WTC11 (cell line): ENCODE data around the gene LCP1. TPM values are rescaled to one million over a fixed set of nuclear protein-coding genes. Genes with fewer than 3 reads are reported as not detected.

Experiments used
- ATAC-seq: fragments of 200-7000 bp; cut with Tn5 transposase; 2 replicates; pipeline ENCODE4 v1.10.0; 2021; ENCODE audit warnings: mild to moderate bottlenecking, moderate library complexity
- CTCF ChIA-PET: fragments of 300-600 bp; sonication (Branson Sonifier 250); formaldehyde crosslinking; loops from one replicate; lab custom pipeline; 2021; ENCODE audit warnings: antibody characterized with exemption; lab: Charles Lee
- POLR2A ChIA-PET: fragments of 350-600 bp; sonication (Branson Sonifier 250); formaldehyde crosslinking; loops from one replicate; lab custom pipeline; 2021; ENCODE audit warnings: antibody characterized with exemption; lab: Charles Lee
- DNase-seq: peaks from one replicate; pipeline ENCODE4 v3.0.0; 2021; ENCODE audit warnings: low spot score
- H3K27ac Mint-ChIP-seq: 2 replicates; pipeline ENCODE4 v1.8.0; 2021; ENCODE audit warnings: mixed read lengths
- H3K27me3 Mint-ChIP-seq: 2 replicates; pipeline ENCODE4 v1.8.0; 2021; ENCODE audit warnings: low read depth, mild to moderate bottlenecking, moderate library complexity, mixed read lengths
- H3K36me3 Mint-ChIP-seq: 2 replicates; pipeline ENCODE4 v1.8.0; 2021; ENCODE audit warnings: mixed read lengths
- H3K4me1 Mint-ChIP-seq: 2 replicates; pipeline ENCODE4 v1.8.0; 2022; ENCODE audit warnings: mixed read lengths
- H3K4me3 Mint-ChIP-seq: 2 replicates; pipeline ENCODE4 v1.8.0; 2021; ENCODE audit warnings: mild to moderate bottlenecking, moderate library complexity, mixed read lengths
- H3K9me3 Mint-ChIP-seq: 2 replicates; pipeline ENCODE4 v1.8.0; 2021; ENCODE audit warnings: mixed read lengths
- CTCF ChIP-seq: fragments of 200-600 bp; IDR thresholded peaks from 2 replicates; pipeline ENCODE4 v1.8.0; 2022; ENCODE audit warnings: antibody characterized with exemption
- E2F4 ChIP-seq: sonication (generic); formaldehyde crosslinking; IDR thresholded peaks from 2 replicates; pipeline ENCODE4 v1.8.1; 2022; ENCODE audit warnings: low read depth, mild to moderate bottlenecking, moderate library complexity, missing genetic modification reagents, borderline replicate concordance
- FOXJ3 ChIP-seq: sonication (generic); formaldehyde crosslinking; IDR thresholded peaks from 2 replicates; pipeline ENCODE4 v1.9.0; 2021; ENCODE audit warnings: missing genetic modification reagents, mild to moderate bottlenecking, borderline replicate concordance
- FOXP1 ChIP-seq: sonication (generic); formaldehyde crosslinking; IDR thresholded peaks from 2 replicates; pipeline ENCODE4 v1.8.0; 2022; ENCODE audit warnings: missing genetic modification reagents, mild to moderate bottlenecking, moderate library complexity, borderline replicate concordance
- GRHL2 ChIP-seq: fragments of 250-450 bp; sonication (Bioruptor Pico); IDR thresholded peaks from 2 replicates; pipeline ENCODE4 v1.8.0; 2022; ENCODE audit warnings: mild to moderate bottlenecking, moderate library complexity; ENCODE audit not compliant: insufficient replicate concordance, severe bottlenecking
- GTF2I ChIP-seq: fragments of 250-450 bp; sonication (Bioruptor Pico); conservative IDR thresholded peaks from 2 replicates; pipeline ENCODE4 v1.4.0; 2021; ENCODE audit warnings: mild to moderate bottlenecking
- HMGA2 ChIP-seq: fragments of 250-450 bp; sonication (Bioruptor Pico); IDR thresholded peaks from 2 replicates; pipeline ENCODE4 v1.4.0; 2021; ENCODE audit warnings: mild to moderate bottlenecking, moderate library complexity
- JAZF1 ChIP-seq: fragments of 250-450 bp; sonication (Bioruptor Pico); IDR thresholded peaks from 2 replicates; pipeline ENCODE4 v1.9.0; 2021; ENCODE audit warnings: moderate library complexity, mild to moderate bottlenecking, inconsistent platforms
- JUN ChIP-seq: sonication (generic); formaldehyde crosslinking; IDR thresholded peaks from 2 replicates; pipeline ENCODE4 v1.8.0; 2023; ENCODE audit warnings: mild to moderate bottlenecking, missing genetic modification reagents
- NR1H2 ChIP-seq: sonication (generic); formaldehyde crosslinking; IDR thresholded peaks from 2 replicates; pipeline ENCODE4 v1.9.0; 2021; ENCODE audit warnings: mild to moderate bottlenecking, moderate library complexity, missing genetic modification reagents
- OVOL2 ChIP-seq: fragments of 250-450 bp; sonication (Bioruptor Pico); IDR thresholded peaks from 2 replicates; pipeline ENCODE4 v1.9.0; 2021; ENCODE audit warnings: mild to moderate bottlenecking, borderline replicate concordance
- SP1 ChIP-seq: sonication (generic); formaldehyde crosslinking; conservative IDR thresholded peaks from 2 replicates; pipeline ENCODE4 v1.8.1; 2022; ENCODE audit warnings: missing genetic modification reagents
- STAT6 ChIP-seq: sonication (generic); formaldehyde crosslinking; conservative IDR thresholded peaks from 2 replicates; pipeline ENCODE4 v1.8.1; 2023; ENCODE audit warnings: mild to moderate bottlenecking, low read depth, missing genetic modification reagents, moderate library complexity
- TP53 ChIP-seq: sonication (generic); formaldehyde crosslinking; IDR thresholded peaks from 2 replicates; pipeline ENCODE4 v1.8.1; 2023; ENCODE audit warnings: mild to moderate bottlenecking, missing genetic modification reagents
- ZNF425 ChIP-seq: fragments of 250-450 bp; sonication (Bioruptor Pico); conservative IDR thresholded peaks from 2 replicates; pipeline ENCODE4 v1.9.0; 2021; ENCODE audit warnings: mild to moderate bottlenecking
- ZNF671 ChIP-seq: fragments of 250-450 bp; sonication (Bioruptor Pico); IDR thresholded peaks from 2 replicates; pipeline ENCODE4 v1.8.0; 2021; ENCODE audit warnings: mild to moderate bottlenecking
- total RNA-seq: library from RNA; stranded (reverse); gene quantifications from 3 replicates; pipeline ENCODE4 v1.2.3, GENCODE V29; 2021

The LCP1 gene
- total RNA-seq, 1 experiment from 2014 or later, result 3.2 TPM

- H3K36me3 Mint-ChIP-seq, result no peaks in the 10 kb centered on the region
- POLR2A ChIA-PET, result interaction anchor here (0.7 kb wide), 1 partner anchor 22 kb away, joined by 3 read pairs; no protein-coding TSS in a partner anchor
- 0 out of 2 replicates have a peak, but pooled peaks cover 1% of the 10 kb centered on the region for H3K4me1 Mint-ChIP-seq
- DNase-seq (peak; percentile 83), ATAC-seq (peak; percentile 98)
- CTCF ChIA-PET, result interaction anchor here (0.6 to 2.2 kb wide), 33 partner anchors 8 to 732 kb away, joined by 3 to 16 read pairs (median 4); partner anchors contain the start of gene ZC3H13
- peak overlapping the region; percentile 32; the same call in 1 of the 2 replicates for H3K27ac Mint-ChIP-seq
- H3K9me3 Mint-ChIP-seq, result no peaks in the 10 kb centered on the region
- TF ChIP-seq NR1H2 (CRISPR knock-in tag) (no peak), CTCF (peak; percentile 61; the same call in 1 of the 2 replicates)
- no peaks in the 10 kb centered on the region for H3K27me3 Mint-ChIP-seq
- H3K4me3 Mint-ChIP-seq, result no peak overlapping the region
These were observed 55.2 kb downstream of the LCP1 start for GRCh38 chr13:46126552-46127357.

- POLR2A ChIA-PET, result interaction anchor here (0.7 kb wide), 1 partner anchor 22 kb away, joined by 3 read pairs; no protein-coding TSS in a partner anchor
- H3K36me3 Mint-ChIP-seq, result no peaks in the 10 kb centered on the region
- TF ChIP-seq STAT6 (CRISPR knock-in tag), result no peak
- no peak for TF ChIP-seq JAZF1 (CRISPR knock-in tag)
- TF ChIP-seq HMGA2 (CRISPR knock-in tag), result no peak
- no peak for TF ChIP-seq TP53 (CRISPR knock-in tag)
- no peak for TF ChIP-seq E2F4 (CRISPR knock-in tag)
- no peak for TF ChIP-seq FOXJ3 (CRISPR knock-in tag)
- no peak for TF ChIP-seq GTF2I (CRISPR knock-in tag)
- no peak for TF ChIP-seq ZNF671 (CRISPR knock-in tag)
- TF ChIP-seq OVOL2, result no peak
- TF ChIP-seq JUN (CRISPR knock-in tag), result no peak
- CTCF ChIA-PET, result interaction anchor here (0.6 to 2.2 kb wide), 33 partner anchors 9 to 732 kb away, joined by 3 to 16 read pairs (median 4); partner anchors contain the start of gene ZC3H13
- no peak overlapping the region for H3K4me3 Mint-ChIP-seq
- no peaks in the 10 kb centered on the region for H3K27me3 Mint-ChIP-seq
- H3K9me3 Mint-ChIP-seq, result no peaks in the 10 kb centered on the region
- no peak for DNase-seq
- peaks cover 7% of the 10 kb centered on the region; the same call in 1 of the 2 replicates for H3K4me1 Mint-ChIP-seq
- no peak overlapping the region for H3K27ac Mint-ChIP-seq
- no peak for ATAC-seq
These were observed 55.9 kb downstream of the LCP1 start for GRCh38 chr13:46126056-46126455.

- H3K4me1 Mint-ChIP-seq, result peaks cover 13% of the 10 kb centered on the region
- CTCF ChIA-PET, result interaction anchor here (1.1 to 2.2 kb wide), 7 partner anchors 17 to 355 kb away, joined by 3 to 16 read pairs (median 11); no protein-coding TSS in a partner anchor
- TF ChIP-seq HMGA2 (CRISPR knock-in tag) (no peak), CTCF (no peak), GRHL2 (CRISPR knock-in tag) (no peak), ZNF425 (CRISPR knock-in tag) (no peak), SP1 (CRISPR knock-in tag) (no peak), FOXP1 (no peak)
These were observed 56.7 kb downstream of the LCP1 start for GRCh38 chr13:46124967-46125933.

More at GRCh38 chr13:46124967-46125933, 56.7 kb downstream of the LCP1 start:
- no peaks in the 10 kb centered on the region for H3K9me3 Mint-ChIP-seq
- no peak overlapping the region for H3K27ac Mint-ChIP-seq
- DNase-seq (no peak), ATAC-seq (no peak)
- no peaks in the 10 kb centered on the region for H3K27me3 Mint-ChIP-seq
- H3K36me3 Mint-ChIP-seq, result no peaks in the 10 kb centered on the region
- H3K4me3 Mint-ChIP-seq, result no peak overlapping the region
- POLR2A ChIA-PET, result interaction anchor here (0.6 kb wide), 1 partner anchor 809 kb away, joined by 3 read pairs; no protein-coding TSS in a partner anchor
